Prostate gland (tissue), 2 donors: ENCODE data around the gene KRTAP10-6.
"Not testable (repeated sequence)": the region's sequence is repeated elsewhere in the genome, so short reads cannot be mapped to it uniquely, and the experiment has no call there.

Source experiments
- POLR2A ChIP-seq: fragments of 450-650 bp; IDR thresholded peaks from one replicate; pipeline ENCODE4 v1.6.1; 2016; ENCODE audit warnings: antibody characterized with exemption, mild to moderate bottlenecking
- POLR2AphosphoS5 ChIP-seq: sonication (generic); formaldehyde crosslinking; IDR thresholded peaks from one replicate; pipeline ENCODE4 v1.6.1; 2017; ENCODE audit warnings: antibody characterized with exemption
- TF ChIP-seq, protein P1 (sequence below), 4 experiments: fragments of 200-600 bp in 2 of 4; fragments of 450-650 bp in 2 of 4; sonication (generic) in 2 of 4; IDR thresholded peaks; 1 replicate in 3 of 4; 2 replicates in 1 of 4; pipeline ENCODE4 v1.5.1; 2016 to 2019; ENCODE audit warnings: antibody characterized with exemption in 4 of 4, mild to moderate bottlenecking in 2 of 4, moderate library complexity in 2 of 4

DNA sequence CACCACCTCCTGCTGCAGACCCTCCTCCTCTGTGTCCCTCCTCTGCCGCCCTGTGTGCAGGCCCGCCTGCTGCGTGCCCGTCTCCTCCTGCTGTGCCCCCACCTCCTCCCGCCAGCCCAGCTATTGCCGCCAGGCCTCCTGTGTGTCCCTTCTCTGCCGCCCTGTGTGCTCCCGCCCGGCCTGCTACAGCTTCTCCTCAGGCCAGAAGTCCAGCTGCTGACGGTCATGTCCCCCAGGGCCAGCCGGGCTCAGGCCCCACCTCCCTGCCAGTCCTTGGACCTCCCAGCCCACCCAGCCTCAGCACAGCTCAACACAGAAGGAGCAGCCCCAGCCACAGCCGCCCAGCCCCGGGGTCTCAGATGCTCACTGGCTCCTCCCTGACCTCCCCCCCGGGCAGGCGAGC is 35.5 kb upstream of the KRTAP10-6 start:
- TF ChIP-seq, protein P1, sequence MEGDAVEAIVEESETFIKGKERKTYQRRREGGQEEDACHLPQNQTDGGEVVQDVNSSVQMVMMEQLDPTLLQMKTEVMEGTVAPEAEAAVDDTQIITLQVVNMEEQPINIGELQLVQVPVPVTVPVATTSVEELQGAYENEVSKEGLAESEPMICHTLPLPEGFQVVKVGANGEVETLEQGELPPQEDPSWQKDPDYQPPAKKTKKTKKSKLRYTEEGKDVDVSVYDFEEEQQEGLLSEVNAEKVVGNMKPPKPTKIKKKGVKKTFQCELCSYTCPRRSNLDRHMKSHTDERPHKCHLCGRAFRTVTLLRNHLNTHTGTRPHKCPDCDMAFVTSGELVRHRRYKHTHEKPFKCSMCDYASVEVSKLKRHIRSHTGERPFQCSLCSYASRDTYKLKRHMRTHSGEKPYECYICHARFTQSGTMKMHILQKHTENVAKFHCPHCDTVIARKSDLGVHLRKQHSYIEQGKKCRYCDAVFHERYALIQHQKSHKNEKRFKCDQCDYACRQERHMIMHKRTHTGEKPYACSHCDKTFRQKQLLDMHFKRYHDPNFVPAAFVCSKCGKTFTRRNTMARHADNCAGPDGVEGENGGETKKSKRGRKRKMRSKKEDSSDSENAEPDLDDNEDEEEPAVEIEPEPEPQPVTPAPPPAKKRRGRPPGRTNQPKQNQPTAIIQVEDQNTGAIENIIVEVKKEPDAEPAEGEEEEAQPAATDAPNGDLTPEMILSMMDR (IDR thresholded peaks at IDR 0.05), result not testable (repeated sequence)
- TF ChIP-seq POLR2A, POLR2AphosphoS5: not testable (repeated sequence)
